ENCODE measurements around the gene SRPK1.

Gene SRPK1

GRCh38 chr6:35898003-35898402, 22.9 kb downstream of the SRPK1 start:
- DNase-seq (ENCODE audit: low spot score): no peak

DNA sequence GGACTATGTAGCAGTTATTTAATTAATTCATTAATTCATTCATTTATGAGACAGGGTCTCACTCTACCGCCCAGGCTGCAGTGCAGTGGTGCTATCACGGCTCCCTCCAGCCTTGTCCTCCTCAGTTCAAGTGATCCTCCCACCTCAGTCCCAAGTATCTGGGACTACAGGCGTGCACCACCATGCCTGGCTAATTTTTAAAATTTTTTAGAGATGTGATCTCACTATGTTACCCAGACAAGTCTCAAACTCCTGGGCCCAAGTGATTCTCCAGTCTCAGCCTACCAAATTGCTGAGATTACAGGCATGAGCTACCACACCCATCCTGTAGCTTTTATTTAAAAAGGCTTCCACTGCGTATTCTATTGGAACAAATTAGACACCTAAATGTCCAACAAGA, 23.4 kb downstream of the SRPK1 start:
- DNase-seq (ENCODE audit: low spot score): no peak

DNA sequence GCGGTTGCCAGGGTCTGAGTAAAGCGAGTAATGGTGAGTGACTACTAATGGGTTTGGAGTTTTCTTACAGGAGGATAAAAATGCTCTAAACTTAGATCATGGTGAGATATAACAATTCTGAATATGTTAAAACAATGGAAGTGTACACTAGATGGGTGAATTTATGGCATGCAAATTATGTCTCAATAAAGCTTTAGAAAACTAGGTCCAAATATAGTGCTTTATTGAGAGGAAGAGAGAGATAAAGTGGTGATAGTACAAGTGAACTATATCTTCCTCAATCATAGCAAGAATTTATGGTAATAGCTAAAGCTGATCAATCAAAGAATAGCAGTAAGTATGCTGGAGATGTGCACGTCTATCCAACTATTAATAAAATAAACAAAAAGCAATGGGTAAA, 23.9 kb downstream of the SRPK1 start:
- no peak for DNase-seq (ENCODE audit: low spot score)

- no peak for DNase-seq (ENCODE audit: low spot score)
These were observed 24.7 kb downstream of the SRPK1 start for GRCh38 chr6:35896228-35896627.

- no peak for DNase-seq (ENCODE audit: low spot score)
These were observed 25.3 kb downstream of the SRPK1 start for GRCh38 chr6:35895560-35895959.

GRCh38 chr6:35894776-35895175, 26.1 kb downstream of the SRPK1 start:
- DNase-seq (ENCODE audit: low spot score): no peak

- DNase-seq (ENCODE audit: low spot score): no peak
These were observed 27.7 kb downstream of the SRPK1 start for GRCh38 chr6:35893246-35893645.

GRCh38 chr6:35892482-35892881, 28.4 kb downstream of the SRPK1 start:
- DNase-seq (ENCODE audit: low spot score): no peak

- no peak for DNase-seq (ENCODE audit: low spot score)
These were observed 41.7 kb downstream of the SRPK1 start for GRCh38 chr6:35879151-35879550.

GRCh38 chr6:35876902-35877301, 44.0 kb downstream of the SRPK1 start:
- no peak for DNase-seq (ENCODE audit: low spot score)

GRCh38 chr6:35874730-35875129, 46.2 kb downstream of the SRPK1 start:
- no peak for DNase-seq (ENCODE audit: low spot score)

GRCh38 chr6:35859367-35859766, 61.5 kb downstream of the SRPK1 start:
- no peak for DNase-seq (ENCODE audit: low spot score)

GRCh38 chr6:35857853-35858252, 63.0 kb downstream of the SRPK1 start:
- DNase-seq (ENCODE audit: low spot score): no peak

GRCh38 chr6:35856250-35856649, 64.6 kb downstream of the SRPK1 start:
- no peak for DNase-seq (ENCODE audit: low spot score)

- DNase-seq (ENCODE audit: low spot score): no peak
These were observed 67.9 kb downstream of the SRPK1 start for GRCh38 chr6:35852994-35853393.

GRCh38 chr6:35850208-35850607, 70.7 kb downstream of the SRPK1 start:
- DNase-seq (ENCODE audit: low spot score): no peak

GRCh38 chr6:35844290-35844689, 76.6 kb downstream of the SRPK1 start:
- DNase-seq (ENCODE audit: low spot score): no peak

- DNase-seq (ENCODE audit: low spot score): no peak
These were observed 78.5 kb downstream of the SRPK1 start for GRCh38 chr6:35842381-35842780.

DNA sequence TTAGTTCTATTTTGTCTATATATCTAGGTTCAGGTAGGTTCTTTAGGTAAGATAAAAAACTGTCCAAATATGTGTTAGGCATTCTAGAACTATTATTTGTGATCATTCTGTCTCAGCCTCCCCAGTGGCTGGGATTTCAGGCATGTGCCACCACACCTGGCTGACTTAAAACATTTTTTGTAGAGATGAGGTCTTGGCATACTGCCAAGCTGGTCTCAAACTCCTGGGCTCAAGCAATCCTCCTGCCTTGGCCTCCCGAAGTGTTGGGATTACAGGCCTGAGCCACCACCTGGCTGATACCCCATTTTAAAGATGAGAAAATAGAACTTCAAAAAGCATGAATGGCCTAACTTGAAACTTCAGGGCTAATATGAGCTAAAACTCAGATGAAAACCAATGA, 81.9 kb downstream of the SRPK1 start:
- no peak for DNase-seq (ENCODE audit: low spot score)

- no peak for DNase-seq (ENCODE audit: low spot score)
These were observed 87.4 kb downstream of the SRPK1 start for GRCh38 chr6:35833536-35833935.

- no peak for DNase-seq (ENCODE audit: low spot score)
These were observed 89.5 kb downstream of the SRPK1 start for GRCh38 chr6:35831257-35832007.

DNA sequence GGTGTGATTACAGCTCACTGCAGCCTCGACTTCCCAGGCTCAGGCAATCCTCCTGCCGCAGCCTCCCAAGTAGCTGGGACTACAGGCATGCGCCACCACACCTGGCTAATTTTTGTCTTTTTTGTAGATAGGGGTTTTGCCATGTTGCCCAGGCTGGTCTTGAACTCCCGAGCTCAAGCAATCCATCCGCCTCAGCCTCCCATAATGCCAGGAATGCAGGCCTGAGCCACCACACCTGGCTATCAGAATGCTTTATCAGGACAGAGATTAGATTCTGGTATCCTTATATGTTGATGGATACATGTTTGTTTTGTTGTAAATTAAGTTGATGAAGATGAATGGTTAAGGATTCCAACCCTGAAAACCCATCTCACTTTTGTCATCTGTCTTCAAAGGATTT, 91.6 kb downstream of the SRPK1 start:
- no peak for DNase-seq (ENCODE audit: low spot score)

GRCh38 chr6:35824552-35825192, 96.2 kb downstream of the SRPK1 start:
- DNase-seq (ENCODE audit: low spot score): no peak

- no peak for DNase-seq (ENCODE audit: low spot score)
These were observed 97.3 kb downstream of the SRPK1 start for GRCh38 chr6:35823601-35824000.

All from GM03348 (cell line).